Activated CD4-positive, alpha-beta memory T cell treated with anti-CD3 and anti-CD28 coated beads, Interleukin-2, amount 10 ng/mL, durations not matched to agents 7 days and 5 days (primary cell): Measurements from ENCODE around the gene ADAM22. TPM values are rescaled to one million over a fixed set of nuclear protein-coding genes. Genes with fewer than 3 reads are reported as not detected.

ENCODE experiments used
- CTCF ChIA-PET: fragments of 350-600 bp; sonication (Branson Sonifier 250); formaldehyde crosslinking; loops from one replicate; lab custom pipeline; 2021; ENCODE audit warnings: antibody characterized with exemption, inconsistent platforms; lab: Charles Lee
- POLR2A ChIA-PET: fragments of 350-600 bp; sonication (Branson Sonifier 250); formaldehyde crosslinking; loops from one replicate; lab custom pipeline; 2021; ENCODE audit warnings: antibody characterized with exemption; lab: Charles Lee
- DNase-seq: peaks from one replicate; pipeline ENCODE4 v3.0.0-alpha.2; 2020
- H3K27ac Mint-ChIP-seq: one replicate; pipeline ENCODE4 v1.8.0; 2021; ENCODE audit warnings: mild to moderate bottlenecking, mixed read lengths
- H3K27me3 Mint-ChIP-seq: one replicate; pipeline ENCODE4 v1.8.0; 2021; ENCODE audit warnings: mixed read lengths
- H3K36me3 Mint-ChIP-seq: one replicate; pipeline ENCODE4 v1.8.0; 2021; ENCODE audit warnings: low read depth, mixed read lengths
- H3K4me1 Mint-ChIP-seq: one replicate; pipeline ENCODE4 v1.8.0; 2021; ENCODE audit warnings: mixed read lengths
- H3K4me3 Mint-ChIP-seq: one replicate; pipeline ENCODE4 v1.8.0; 2021; ENCODE audit warnings: mild to moderate bottlenecking, mixed read lengths
- H3K9me3 Mint-ChIP-seq: one replicate; pipeline ENCODE4 v1.8.0; 2021; ENCODE audit warnings: mixed read lengths
- total RNA-seq, 2 experiments: library from RNA; stranded (reverse); gene quantifications; one replicate each; pipeline ENCODE4 v1.2.3, GENCODE V29; 2021

Gene ADAM22
- total RNA-seq, 2 experiments from 2014 or later, result 1.1 to 1.5 TPM

- Mint-ChIP-seq H3K9me3 (no peaks in the 10 kb centered on the region), H3K4me3 (no peak overlapping the region), H3K4me1 (peaks cover 14% of the 10 kb centered on the region), H3K36me3 (no peaks in the 10 kb centered on the region), H3K27ac (no peak overlapping the region), H3K27me3 (peaks cover 2% of the 10 kb centered on the region)
- DNase-seq, result no peak
- ChIA-PET CTCF (no interaction called here), POLR2A (no interaction called here)
These were observed 290.7 kb downstream of the ADAM22 start for GRCh38 chr7:88224601-88225275.

GRCh38 chr7:88226201-88226600 lies 292.1 kb downstream of the ADAM22 start:
- ChIA-PET POLR2A (interaction anchor here (0.7 kb wide), 1 partner anchor 8 kb away, joined by 3 read pairs; no protein-coding TSS in a partner anchor), CTCF (no interaction called here)
- H3K27ac Mint-ChIP-seq, result no peak overlapping the region
- H3K4me1 Mint-ChIP-seq, result peaks cover 6% of the 10 kb centered on the region
- no peaks in the 10 kb centered on the region for H3K9me3 Mint-ChIP-seq
- H3K4me3 Mint-ChIP-seq, result no peak overlapping the region
- H3K27me3 Mint-ChIP-seq, result peaks cover 2% of the 10 kb centered on the region
- no peaks in the 10 kb centered on the region for H3K36me3 Mint-ChIP-seq
- DNase-seq, result no peak

- Mint-ChIP-seq H3K36me3 (no peaks in the 10 kb centered on the region), H3K27ac (no peak overlapping the region), H3K9me3 (no peaks in the 10 kb centered on the region), H3K4me1 (peaks cover 3% of the 10 kb centered on the region), H3K27me3 (peaks cover 2% of the 10 kb centered on the region), H3K4me3 (no peak overlapping the region)
- no peak for DNase-seq
- POLR2A ChIA-PET, result no interaction called here
- CTCF ChIA-PET, result no interaction called here
These were observed 292.9 kb downstream of the ADAM22 start for GRCh38 chr7:88226886-88227516.

- ChIA-PET POLR2A (interaction anchor here (0.6 to 1.2 kb wide), 2 partner anchors 9 to 12 kb away, joined by 3 to 6 read pairs; no protein-coding TSS in a partner anchor), CTCF (no interaction called here)
- no peak for DNase-seq
- Mint-ChIP-seq H3K27ac (no peak overlapping the region), H3K9me3 (no peaks in the 10 kb centered on the region), H3K36me3 (no peaks in the 10 kb centered on the region), H3K27me3 (peaks cover 5% of the 10 kb centered on the region), H3K4me1 (peaks cover 1% of the 10 kb centered on the region), H3K4me3 (no peak overlapping the region)
These were observed 295.4 kb downstream of the ADAM22 start for GRCh38 chr7:88229302-88229995.

- no peak overlapping the region for H3K27ac Mint-ChIP-seq
- H3K27me3 Mint-ChIP-seq, result peaks cover 9% of the 10 kb centered on the region
- ChIA-PET POLR2A (no interaction called here), CTCF (no interaction called here)
- no peak for DNase-seq
- H3K4me3 Mint-ChIP-seq, result no peak overlapping the region
- no peaks in the 10 kb centered on the region for H3K36me3 Mint-ChIP-seq
- H3K9me3 Mint-ChIP-seq, result no peaks in the 10 kb centered on the region
- no peaks in the 10 kb centered on the region for H3K4me1 Mint-ChIP-seq
These were observed 296.6 kb downstream of the ADAM22 start for GRCh38 chr7:88230646-88231045.

- POLR2A ChIA-PET, result no interaction called here
- Mint-ChIP-seq H3K36me3 (no peaks in the 10 kb centered on the region), H3K27me3 (peaks cover 13% of the 10 kb centered on the region), H3K9me3 (no peaks in the 10 kb centered on the region), H3K4me3 (no peak overlapping the region), H3K4me1 (peaks cover 6% of the 10 kb centered on the region), H3K27ac (no peak overlapping the region)
- no peak for DNase-seq
- CTCF ChIA-PET, result no interaction called here
These were observed 299.8 kb downstream of the ADAM22 start for GRCh38 chr7:88233828-88234227.

- Mint-ChIP-seq H3K27ac (no peak overlapping the region), H3K9me3 (no peaks in the 10 kb centered on the region), H3K27me3 (peaks cover 13% of the 10 kb centered on the region), H3K4me3 (no peak overlapping the region), H3K36me3 (no peaks in the 10 kb centered on the region), H3K4me1 (peaks cover 6% of the 10 kb centered on the region)
- no peak for DNase-seq
- ChIA-PET POLR2A (no interaction called here), CTCF (interaction anchor here (1.4 kb wide), 1 partner anchor 19 kb away, joined by 4 read pairs; the partner anchor contains the start of gene SRI)
These were observed 305.8 kb downstream of the ADAM22 start for GRCh38 chr7:88239852-88240251.

- DNase-seq, result no peak
- H3K9me3 Mint-ChIP-seq, result no peaks in the 10 kb centered on the region
- no peak overlapping the region for H3K27ac Mint-ChIP-seq
- POLR2A ChIA-PET, result no interaction called here
- CTCF ChIA-PET, result interaction anchor here (0.6 to 1.6 kb wide), 8 partner anchors 9 to 1184 kb away, joined by 3 to 4 read pairs (median 3); partner anchors contain the start of gene SRI
- H3K4me1 Mint-ChIP-seq, result no peaks in the 10 kb centered on the region
- H3K27me3 Mint-ChIP-seq, result peaks cover 14% of the 10 kb centered on the region
- no peaks in the 10 kb centered on the region for H3K36me3 Mint-ChIP-seq
- H3K4me3 Mint-ChIP-seq, result no peak overlapping the region
These were observed 309.4 kb downstream of the ADAM22 start for GRCh38 chr7:88243345-88243909.

- ChIA-PET CTCF (interaction anchor here (0.9 to 1.2 kb wide), 3 partner anchors 16 to 36 kb away, joined by 3 to 4 read pairs (median 4); partner anchors contain the start of gene SRI), POLR2A (no interaction called here)
- no peak for DNase-seq
- no peaks in the 10 kb centered on the region for H3K4me1 Mint-ChIP-seq
- H3K4me3 Mint-ChIP-seq, result no peak overlapping the region
- H3K9me3 Mint-ChIP-seq, result no peaks in the 10 kb centered on the region
- H3K27me3 Mint-ChIP-seq, result peaks cover 14% of the 10 kb centered on the region
- no peak overlapping the region for H3K27ac Mint-ChIP-seq
- no peaks in the 10 kb centered on the region for H3K36me3 Mint-ChIP-seq
These were observed 310.2 kb downstream of the ADAM22 start for GRCh38 chr7:88244258-88244657.

Other genes with a start within 250 kb of the ADAM22 start
- 10 to 100 TPM; 54.1 to 59.5 TPM for gene SLC25A40, start 57.9 kb upstream of the ADAM22 start, total RNA-seq
- 10 to 100 TPM; 71.3 to 77.2 TPM for gene DBF4, start 57.8 kb upstream of the ADAM22 start, total RNA-seq